ENCODE data around the gene MIA2. TPM values are rescaled to one million over a fixed set of nuclear protein-coding genes. Genes with fewer than 3 reads are reported as not detected.

The MIA2 gene
- total RNA-seq, 1 experiment from 2014 or later, result 18.3 TPM

Other genes starting within 250 kb of the MIA2 start
- gene SEC23A, start 130.7 kb upstream of the MIA2 start, total RNA-seq (2014; rRNA removed; shearing (Covaris generic); ENCODE audit: low replicate concordance), result 175 and 232 TPM in 2 replicates
- 48.2 and 88.7 TPM in 2 replicates for gene GEMIN2, start 119.6 kb upstream of the MIA2 start, total RNA-seq (2014; rRNA removed; shearing (Covaris generic); ENCODE audit: low replicate concordance)
- 3.1 and 3.6 TPM in 2 replicates for gene TRAPPC6B, start 63.6 kb upstream of the MIA2 start, total RNA-seq (2014; rRNA removed; shearing (Covaris generic); ENCODE audit: low replicate concordance)
- gene PNN, start 58.7 kb upstream of the MIA2 start, total RNA-seq (2014; rRNA removed; shearing (Covaris generic); ENCODE audit: low replicate concordance), result 5.3 and 5.9 TPM in 2 replicates
- gene FBXO33, start 198.5 kb downstream of the MIA2 start, total RNA-seq (2014; rRNA removed; shearing (Covaris generic); ENCODE audit: low replicate concordance), result 3.2 and 15.3 TPM in 2 replicates

Measured in Caki2 (cell line).